HEK293T (cell line): ENCODE data around the gene ZFPL1.

Experiments
- BHLHE40 ChIP-seq: fragments of 450-650 bp; IDR thresholded peaks from 2 replicates; pipeline ENCODE4 v1.6.1; 2016; ENCODE audit warnings: mild to moderate bottlenecking, moderate library complexity, borderline replicate concordance
- CTBP1 ChIP-seq: fragments of 450-650 bp; IDR thresholded peaks from 2 replicates; pipeline ENCODE4 v1.6.1; 2016; ENCODE audit warnings: borderline replicate concordance
- FOXA1 ChIP-seq: fragments of 450-650 bp; IDR thresholded peaks from 2 replicates; pipeline ENCODE4 v1.6.1; 2016; ENCODE audit warnings: mild to moderate bottlenecking
- FOXK2 ChIP-seq: fragments of 450-650 bp; IDR thresholded peaks from 2 replicates; pipeline ENCODE4 v1.6.1; 2016; ENCODE audit warnings: mild to moderate bottlenecking
- FOXM1 ChIP-seq: fragments of 450-650 bp; IDR thresholded peaks from 2 replicates; pipeline ENCODE4 v1.6.1; 2017; ENCODE audit warnings: mild to moderate bottlenecking, borderline replicate concordance
- HDGF ChIP-seq: fragments of 450-650 bp; IDR thresholded peaks from 2 replicates; pipeline ENCODE4 v1.6.1; 2017; ENCODE audit warnings: antibody characterized with exemption, borderline replicate concordance
- PKNOX1 ChIP-seq: fragments of 450-650 bp; IDR thresholded peaks from 2 replicates; pipeline ENCODE4 v1.6.1; 2016
- SP1 ChIP-seq: fragments of 450-650 bp; IDR thresholded peaks from 2 replicates; pipeline ENCODE4 v1.6.1; 2017
- SUZ12 ChIP-seq: fragments of 450-650 bp; IDR thresholded peaks from 2 replicates; pipeline ENCODE4 v1.6.1; 2016; ENCODE audit warnings: mild to moderate bottlenecking
- ZNF384 ChIP-seq: fragments of 450-650 bp; IDR thresholded peaks from 2 replicates; pipeline ENCODE4 v1.6.1; 2016

- no peak for TF ChIP-seq BHLHE40
- no peak for TF ChIP-seq CTBP1
- no peak for TF ChIP-seq ZNF384
- TF ChIP-seq FOXK2: no peak
- no peak for TF ChIP-seq HDGF
- no peak for TF ChIP-seq SUZ12
- no peak for TF ChIP-seq FOXM1
- TF ChIP-seq FOXA1: no peak
- TF ChIP-seq SP1: no peak
- no peak for TF ChIP-seq PKNOX1
Measured at GRCh38 chr11:65110354-65110861, 26.4 kb downstream of the ZFPL1 start.
